A172 (cell line): ENCODE measurements around the gene ZNF613. TPM values are rescaled to one million over a fixed set of nuclear protein-coding genes. Genes with fewer than 3 reads are reported as not detected.
"Not testable (repeated sequence)": the region's sequence is repeated elsewhere in the genome, so short reads cannot be mapped to it uniquely, and the experiment has no call there.

Experiments
- DNase-seq: peaks from one replicate; pipeline ENCODE4 v3.0.0-alpha.2; 2015; ENCODE audit warnings: low spot score
- total RNA-seq: library from RNA; depleted of rRNA; stranded (reverse); fragments of >200 nt; shearing (Covaris generic); gene quantifications from 2 replicates; pipeline ENCODE4 v1.2.3, GENCODE V29; 2014; rRNA removed

ZNF613 gene
- 4.8 and 7.7 TPM in 2 replicates for total RNA-seq

- peak; percentile 90 for DNase-seq
Observed at GRCh38 chr19:51926784-51927741, at the start of gene ZNF613. ZNF613 (plus strand) TSS chr19:51927472; CDS start chr19:51936221, 8,749 bp downstream.

- DNase-seq = no peak
Observed at GRCh38 chr19:51882518-51882917, 44.8 kb upstream of the ZNF613 start.

GRCh38 chr19:51884713-51885112 lies 42.6 kb upstream of the ZNF613 start:
- no peak for DNase-seq

- no peak for DNase-seq
Observed at GRCh38 chr19:51887522-51888498, 39.5 kb upstream of the ZNF613 start, which contains the start of gene ZNF577. ZNF577 (minus strand) TSS chr19:51887951; CDS start chr19:51880382, 7,569 bp downstream.

GRCh38 chr19:51889934-51890333 lies 37.3 kb upstream of the ZNF613 start:
- DNase-seq = no peak

- DNase-seq = no peak
Observed at GRCh38 chr19:51891193-51891747, 36.0 kb upstream of the ZNF613 start.

- no peak for DNase-seq
Observed at GRCh38 chr19:51901860-51902259, 25.4 kb upstream of the ZNF613 start.

- DNase-seq = no peak
Observed at GRCh38 chr19:51903192-51903591, 24.1 kb upstream of the ZNF613 start.

- DNase-seq = peak; percentile 29
Observed at GRCh38 chr19:51904331-51905165, 22.7 kb upstream of the ZNF613 start, which contains the start of gene ZNF649. ZNF649 (minus strand) TSS chr19:51905017; CDS start chr19:51900107, 4,910 bp downstream.

GRCh38 chr19:51905206-51905605 lies 22.1 kb upstream of the ZNF613 start:
- DNase-seq = no peak

- not testable (repeated sequence) for DNase-seq
Observed at GRCh38 chr19:51905639-51906038, 21.6 kb upstream of the ZNF613 start.

GRCh38 chr19:51906108-51906507 lies 21.2 kb upstream of the ZNF613 start:
- not testable (repeated sequence) for DNase-seq

- DNase-seq = not testable (repeated sequence)
Observed at GRCh38 chr19:51907981-51908380, 19.3 kb upstream of the ZNF613 start.

GRCh38 chr19:51915324-51915867 lies 11.9 kb upstream of the ZNF613 start:
- DNase-seq = no peak

GRCh38 chr19:51916167-51916566 lies 11.1 kb upstream of the ZNF613 start:
- no peak for DNase-seq

GRCh38 chr19:51919606-51920005 lies 7.7 kb upstream of the ZNF613 start:
- DNase-seq = no peak

- no peak for DNase-seq
Observed at GRCh38 chr19:51921949-51922348, 5.3 kb upstream of the ZNF613 start.

- DNase-seq = no peak
Observed at GRCh38 chr19:51926426-51926783, 867 bp upstream of the ZNF613 start.

- no peak for DNase-seq
Observed at GRCh38 chr19:51927859-51928258, 587 bp downstream of the ZNF613 start.

GRCh38 chr19:51931921-51932320 lies 4.6 kb downstream of the ZNF613 start:
- no peak for DNase-seq
